Uterus (tissue), 2 donors: Measurements from ENCODE around the gene KYNU.

ENCODE experiments used
- POLR2A ChIP-seq, 2 donors: fragments of 450-650 bp; IDR thresholded peaks; one replicate each; pipeline ENCODE4 v1.6.1; 2016; ENCODE audit warnings: antibody characterized with exemption in 2 of 2, mild to moderate bottlenecking in 1 of 2, moderate library complexity in 1 of 2
- TF ChIP-seq, protein P1 (sequence below), 4 experiments: fragments of 200-600 bp in 2 of 4; fragments of 450-650 bp in 2 of 4; sonication (generic) in 2 of 4; IDR thresholded peaks; one replicate each; pipeline ENCODE4 v1.5.1; 2016 to 2019; ENCODE audit warnings: antibody characterized with exemption in 4 of 4, mild to moderate bottlenecking in 2 of 4, moderate library complexity in 1 of 4

DNA sequence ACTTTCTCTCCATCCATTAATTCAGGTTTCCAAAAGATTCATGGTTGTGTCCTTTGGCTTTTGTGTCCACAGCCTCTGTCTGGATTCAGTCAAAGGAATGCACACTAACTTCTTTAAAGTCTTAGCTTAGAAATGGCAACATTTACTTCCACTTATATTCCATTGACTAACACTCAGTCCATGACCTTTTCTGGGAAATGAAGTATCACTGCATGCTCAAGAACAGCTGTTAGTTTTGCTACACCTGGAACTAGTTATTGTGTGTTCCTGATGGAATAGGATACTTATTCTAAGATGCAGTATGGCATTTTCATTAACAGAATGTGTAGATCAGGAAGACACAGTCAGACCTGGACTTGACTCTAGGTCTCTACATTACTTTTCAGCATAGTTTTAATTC, 88.8 kb downstream of the KYNU start:
- no peak for TF ChIP-seq POLR2A (IDR thresholded peaks at IDR 0.05)
- TF ChIP-seq, protein P1, sequence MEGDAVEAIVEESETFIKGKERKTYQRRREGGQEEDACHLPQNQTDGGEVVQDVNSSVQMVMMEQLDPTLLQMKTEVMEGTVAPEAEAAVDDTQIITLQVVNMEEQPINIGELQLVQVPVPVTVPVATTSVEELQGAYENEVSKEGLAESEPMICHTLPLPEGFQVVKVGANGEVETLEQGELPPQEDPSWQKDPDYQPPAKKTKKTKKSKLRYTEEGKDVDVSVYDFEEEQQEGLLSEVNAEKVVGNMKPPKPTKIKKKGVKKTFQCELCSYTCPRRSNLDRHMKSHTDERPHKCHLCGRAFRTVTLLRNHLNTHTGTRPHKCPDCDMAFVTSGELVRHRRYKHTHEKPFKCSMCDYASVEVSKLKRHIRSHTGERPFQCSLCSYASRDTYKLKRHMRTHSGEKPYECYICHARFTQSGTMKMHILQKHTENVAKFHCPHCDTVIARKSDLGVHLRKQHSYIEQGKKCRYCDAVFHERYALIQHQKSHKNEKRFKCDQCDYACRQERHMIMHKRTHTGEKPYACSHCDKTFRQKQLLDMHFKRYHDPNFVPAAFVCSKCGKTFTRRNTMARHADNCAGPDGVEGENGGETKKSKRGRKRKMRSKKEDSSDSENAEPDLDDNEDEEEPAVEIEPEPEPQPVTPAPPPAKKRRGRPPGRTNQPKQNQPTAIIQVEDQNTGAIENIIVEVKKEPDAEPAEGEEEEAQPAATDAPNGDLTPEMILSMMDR (IDR thresholded peaks at IDR 0.05): no peak
